Anterior cingulate cortex (tissue), 58 donors: ENCODE data around the gene NOD2.

Experiments
- DNase-seq, 58 donors: peaks; one replicate each; lab custom pipeline; 2025; lab: John Stamatoyannopoulos, UW

Gene NOD2

DNA sequence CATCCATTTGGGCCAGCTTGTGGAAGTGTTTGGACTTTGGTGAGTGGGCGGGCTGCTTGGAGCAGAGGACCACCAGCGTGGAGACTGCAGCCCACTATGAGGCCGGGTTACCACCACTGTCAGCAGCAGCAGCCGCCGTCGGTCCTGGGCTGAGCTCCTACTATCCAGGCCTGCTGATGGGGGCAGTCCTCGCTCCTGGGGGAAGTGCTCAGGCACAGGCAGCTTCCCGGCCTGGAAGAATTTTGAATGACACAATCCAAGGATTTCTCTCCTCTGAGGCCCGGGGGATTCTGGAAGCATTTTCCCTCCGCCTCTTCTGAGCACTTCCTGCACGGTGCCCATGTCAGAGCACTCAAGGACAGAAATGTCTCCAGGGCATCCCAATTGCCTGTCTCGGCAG, 5.3 kb upstream of the NOD2 start:
- no peak for DNase-seq

- no peak for DNase-seq
These were observed 4.5 kb upstream of the NOD2 start for GRCh38 chr16:50688867-50689266.

DNA sequence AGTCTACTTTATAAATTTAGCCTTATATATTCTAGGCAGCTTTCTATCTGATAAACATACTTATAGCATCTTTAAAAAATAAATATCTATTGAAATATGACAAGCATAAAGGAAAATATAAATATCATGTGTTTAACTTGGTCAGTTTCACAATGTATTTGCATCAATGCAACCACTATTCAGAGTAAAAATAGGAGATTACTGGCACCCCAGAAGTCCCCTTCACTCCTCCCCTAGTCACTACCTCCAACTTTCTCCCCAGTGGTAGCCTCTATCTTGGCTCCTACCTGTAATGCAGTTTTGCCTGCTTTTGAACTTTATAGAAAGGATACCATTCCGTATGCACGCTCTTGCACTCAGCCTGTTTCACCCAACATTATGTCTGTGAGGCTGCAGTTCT, 3.2 kb upstream of the NOD2 start:
- DNase-seq, result no peak

DNA sequence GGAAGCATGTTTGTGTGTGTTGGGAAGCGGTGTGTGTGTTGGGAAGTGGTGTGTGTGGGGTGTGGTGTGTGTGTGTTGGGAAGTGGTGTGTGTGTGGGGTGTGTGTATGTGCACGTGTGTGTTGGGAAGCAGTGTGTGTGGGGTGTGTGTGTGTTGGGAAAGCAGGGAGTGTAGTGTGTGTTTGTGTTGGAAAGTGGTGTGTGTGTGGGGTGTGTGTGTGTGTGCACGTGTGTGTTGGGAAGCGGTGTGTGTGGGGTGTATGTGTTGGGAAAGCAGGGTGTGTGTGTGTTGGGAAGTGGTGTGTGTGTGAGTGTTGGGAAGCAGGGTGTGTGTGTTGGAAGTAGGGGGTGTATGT, 785 bp upstream of the NOD2 start:
- no peak for DNase-seq

- no peak for DNase-seq
These were observed 800 bp downstream of the NOD2 start for GRCh38 chr16:50694206-50694605.

DNA sequence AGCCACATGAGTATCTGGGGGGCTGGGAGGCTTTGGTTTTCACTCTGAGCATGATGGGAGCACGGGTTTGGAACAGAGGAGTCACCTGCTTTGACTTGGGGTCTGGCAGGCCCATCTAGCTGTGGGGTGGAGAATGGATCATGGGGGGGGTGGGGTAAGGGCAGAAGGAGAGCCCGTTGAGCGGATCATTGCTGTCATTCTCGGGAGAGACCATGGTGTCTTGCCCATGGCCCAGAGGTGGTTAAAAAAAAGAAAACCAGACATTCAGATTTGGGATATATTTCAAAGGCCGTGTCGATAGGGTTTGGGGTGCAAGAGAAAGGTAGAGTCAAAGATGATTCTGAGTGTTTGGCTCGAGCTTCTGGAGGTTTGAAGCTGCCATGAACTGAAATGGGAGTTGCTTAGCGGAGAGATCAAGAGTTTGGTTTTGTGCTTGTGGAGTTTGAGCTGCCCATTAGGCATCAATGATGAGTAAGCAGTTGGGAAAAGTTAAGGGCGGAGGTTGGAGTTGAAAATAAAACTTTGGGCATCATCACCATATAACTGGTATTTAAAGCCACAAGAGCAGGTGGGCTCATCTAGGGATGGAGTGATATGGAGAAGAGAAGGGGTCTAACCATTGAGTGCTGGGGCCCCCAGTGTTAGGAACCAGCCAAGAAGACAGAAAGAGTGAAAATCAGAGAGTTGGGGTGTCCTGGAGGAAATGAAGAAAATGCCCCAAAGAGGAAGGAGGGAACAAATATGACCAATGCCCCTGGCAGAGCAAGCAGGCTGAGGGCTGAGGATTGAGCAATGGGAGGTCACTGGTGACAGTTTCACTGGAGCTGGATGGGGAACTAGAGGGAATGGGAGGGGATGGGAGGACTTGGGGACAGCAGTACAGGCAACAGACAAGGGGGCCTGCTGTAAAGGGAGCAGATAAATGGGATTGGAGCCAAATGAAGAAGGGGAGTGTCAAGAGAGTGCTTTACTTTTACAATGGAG, 1.9 kb downstream of the NOD2 start:
- DNase-seq, result peak in 2 of 58 donors; percentile 10 to 22

DNA sequence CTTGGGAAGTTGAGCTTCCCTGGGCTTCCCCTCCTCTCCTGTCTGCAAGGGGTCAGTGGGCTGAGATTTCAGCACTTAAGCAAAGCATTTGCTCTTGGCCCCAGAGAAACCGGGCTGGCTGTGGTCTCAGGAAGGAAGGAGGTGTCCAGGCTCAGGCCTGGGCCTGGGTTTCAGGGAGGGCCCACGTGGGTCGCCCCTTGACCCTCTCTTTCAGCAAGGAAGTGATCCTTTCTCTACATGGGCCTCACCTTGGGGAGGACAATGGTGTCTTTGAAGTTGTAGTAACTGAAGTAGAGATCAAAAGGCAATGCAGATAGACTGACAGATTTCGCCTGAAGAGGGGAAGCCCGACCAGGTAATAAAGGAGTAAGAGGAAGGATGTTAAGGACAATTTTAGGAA, 2.7 kb downstream of the NOD2 start:
- no peak for DNase-seq

DNA sequence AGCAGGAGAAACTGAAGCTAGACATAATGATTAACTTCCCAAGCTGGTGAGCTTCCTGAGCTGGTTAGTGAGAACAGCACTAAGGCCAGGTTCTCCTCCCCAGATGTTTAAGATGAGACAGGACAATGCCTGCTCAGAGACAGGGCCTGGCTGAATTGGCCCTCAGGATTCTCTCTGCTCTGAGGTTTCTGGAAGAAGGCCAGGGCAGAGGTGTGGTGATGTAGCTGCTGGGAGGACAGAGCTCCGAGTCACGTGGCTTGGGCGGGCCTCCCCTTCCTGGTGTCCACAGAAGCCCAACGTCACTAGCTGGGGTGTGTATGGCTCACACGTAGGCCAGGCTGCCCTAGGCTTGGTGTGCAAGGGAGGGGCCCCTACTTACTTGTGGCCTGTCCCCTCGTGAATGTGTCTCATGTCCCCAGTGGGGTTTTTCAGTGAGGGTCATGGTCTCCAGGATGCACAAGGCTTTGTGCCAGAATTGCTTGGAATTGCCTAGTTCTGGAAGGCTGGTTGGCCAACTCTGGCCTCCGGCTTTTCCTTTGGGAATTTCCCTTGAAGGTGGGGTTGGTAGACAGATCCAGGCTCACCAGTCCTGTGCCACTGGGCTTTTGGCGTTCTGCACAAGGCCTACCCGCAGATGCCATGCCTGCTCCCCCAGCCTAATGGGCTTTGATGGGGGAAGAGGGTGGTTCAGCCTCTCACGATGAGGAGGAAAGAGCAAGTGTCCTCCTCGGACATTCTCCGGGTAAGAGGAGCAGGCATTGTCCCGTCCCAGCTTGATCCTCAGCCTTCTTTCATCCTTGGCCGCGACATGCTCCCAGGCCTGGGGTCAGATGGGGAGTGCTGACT, 3.4 kb downstream of the NOD2 start:
- DNase-seq, result peak in 1 of 58 donors; percentile 27

GRCh38 chr16:50697421-50697715, 4.0 kb downstream of the NOD2 start:
- DNase-seq, result no peak

DNA sequence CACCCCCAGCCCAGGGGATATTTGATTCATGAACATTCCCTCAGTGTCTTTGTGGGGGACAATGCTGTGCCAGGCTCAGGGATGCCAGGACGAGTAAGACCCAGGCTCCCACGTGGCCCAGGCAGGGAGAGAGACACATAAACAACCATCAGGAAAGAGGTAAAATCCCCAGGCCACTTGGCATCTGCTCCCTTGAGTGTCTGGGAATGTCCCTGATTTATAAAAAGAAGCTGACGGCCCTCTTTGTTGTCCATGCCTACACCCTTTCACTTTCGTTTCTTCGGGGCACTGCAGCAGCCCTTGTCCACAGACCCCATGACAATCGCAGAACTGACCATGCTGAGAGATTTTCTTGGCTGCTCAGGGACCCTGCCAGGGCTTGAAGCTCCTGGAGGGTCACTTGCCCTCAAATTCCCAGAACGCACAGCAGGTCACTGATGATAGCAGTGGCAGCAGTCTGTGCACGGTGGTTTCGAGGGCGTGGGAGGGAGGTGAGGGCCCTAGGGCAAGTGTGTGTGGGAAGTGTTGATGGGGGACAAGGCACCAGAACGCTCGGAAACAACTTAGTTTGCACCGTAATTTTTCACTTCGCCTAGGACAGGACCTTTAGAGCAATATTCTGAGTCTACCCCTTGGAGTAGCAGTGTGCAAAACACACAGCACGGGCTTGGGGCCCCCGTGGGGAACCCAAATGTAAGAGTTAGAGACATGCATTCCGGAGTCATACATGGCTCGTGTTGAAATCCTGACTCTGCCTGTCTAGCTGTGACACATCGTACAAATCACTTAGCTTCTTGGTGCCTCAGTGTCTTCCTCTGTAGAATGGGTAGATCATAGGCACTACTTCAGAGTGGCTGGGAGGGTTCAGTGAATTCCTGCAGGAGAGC, 4.7 kb downstream of the NOD2 start:
- DNase-seq, result peak in 8 of 58 donors; percentile 11 to 42 (median 30)

DNA sequence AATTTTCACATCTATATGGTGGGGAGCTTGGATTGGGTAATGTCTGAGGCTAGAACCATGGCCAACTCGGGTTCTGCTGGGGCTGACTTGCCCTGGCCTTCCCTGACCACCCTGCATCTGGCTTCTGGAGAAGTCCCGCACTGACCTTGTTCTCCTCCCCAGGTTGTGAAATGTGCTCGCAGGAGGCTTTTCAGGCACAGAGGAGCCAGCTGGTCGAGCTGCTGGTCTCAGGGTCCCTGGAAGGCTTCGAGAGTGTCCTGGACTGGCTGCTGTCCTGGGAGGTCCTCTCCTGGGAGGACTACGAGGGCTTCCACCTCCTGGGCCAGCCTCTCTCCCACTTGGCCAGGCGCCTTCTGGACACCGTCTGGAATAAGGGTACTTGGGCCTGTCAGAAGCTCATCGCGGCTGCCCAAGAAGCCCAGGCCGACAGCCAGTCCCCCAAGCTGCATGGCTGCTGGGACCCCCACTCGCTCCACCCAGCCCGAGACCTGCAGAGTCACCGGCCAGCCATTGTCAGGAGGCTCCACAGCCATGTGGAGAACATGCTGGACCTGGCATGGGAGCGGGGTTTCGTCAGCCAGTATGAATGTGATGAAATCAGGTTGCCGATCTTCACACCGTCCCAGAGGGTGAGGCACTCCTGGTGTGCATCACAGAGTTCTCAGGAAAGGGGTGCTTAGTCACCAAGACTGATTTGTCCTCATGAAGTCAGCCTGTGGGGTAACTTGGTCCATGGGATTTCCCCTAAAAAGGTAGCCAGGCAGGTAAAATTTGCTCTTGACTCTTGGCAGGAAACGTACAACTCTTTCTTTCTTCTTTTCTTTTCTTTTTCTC, 6.1 kb downstream of the NOD2 start:
- DNase-seq, result no peak

- DNase-seq, result peak in 11 of 58 donors; percentile 15 to 45 (median 29)
These were observed 9.3 kb downstream of the NOD2 start for GRCh38 chr16:50702725-50703124.

GRCh38 chr16:50704245-50704644, 10.8 kb downstream of the NOD2 start:
- DNase-seq, result no peak

DNA sequence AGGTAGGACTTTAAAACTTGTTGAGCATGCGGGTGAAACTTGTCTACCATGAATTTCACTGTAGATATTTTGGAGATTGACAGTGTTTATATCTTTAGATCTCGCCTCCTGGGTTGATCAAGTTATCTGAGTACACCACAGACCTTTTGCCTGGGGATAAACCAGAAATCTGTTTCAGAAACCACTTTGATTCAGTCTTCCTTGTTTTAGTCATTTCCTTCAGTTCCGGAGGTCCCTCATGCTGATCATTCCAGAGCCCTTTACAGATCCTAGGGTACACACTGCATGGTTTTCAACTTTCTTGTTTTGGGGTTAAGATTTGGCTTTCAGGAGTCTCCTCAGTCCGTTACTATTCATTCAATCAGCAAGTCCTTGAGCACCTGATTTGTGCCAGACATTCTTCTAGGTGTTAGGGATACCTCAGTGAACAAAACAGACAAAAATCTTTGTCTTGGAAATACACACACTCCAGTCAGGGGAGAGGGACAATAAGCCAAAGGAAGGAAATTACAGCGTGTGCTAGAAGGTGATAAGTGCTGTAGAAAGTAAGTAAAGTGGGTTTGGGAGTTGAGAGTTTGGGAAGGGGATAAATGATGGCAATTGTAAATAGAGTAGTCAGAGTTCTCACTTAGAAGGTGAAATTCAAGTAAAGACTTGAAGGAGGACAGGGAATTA, 12.2 kb downstream of the NOD2 start:
- DNase-seq, result no peak

DNA sequence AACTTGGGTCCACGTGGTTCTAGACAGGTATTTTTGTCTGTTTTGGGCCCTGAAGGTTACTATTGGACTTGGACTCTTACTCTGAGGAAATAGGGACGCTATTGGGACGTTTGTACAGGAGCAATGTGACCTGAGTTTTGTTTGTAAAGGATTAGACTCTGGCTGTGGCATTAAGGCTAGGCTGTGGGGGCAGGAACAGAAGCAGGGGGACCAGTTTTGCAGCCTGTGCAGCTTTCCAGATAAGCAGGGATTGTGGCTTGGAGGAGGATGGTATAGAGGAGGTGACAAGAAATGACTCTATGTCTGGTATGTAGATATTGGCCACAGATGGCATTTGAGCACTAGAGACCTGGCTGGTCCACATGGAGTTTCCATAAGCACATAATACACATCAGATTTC, 12.8 kb downstream of the NOD2 start:
- no peak for DNase-seq

- DNase-seq, result no peak
These were observed 15.1 kb downstream of the NOD2 start for GRCh38 chr16:50708373-50709060.

GRCh38 chr16:50709061-50709684, 15.8 kb downstream of the NOD2 start:
- peak in 3 of 58 donors; percentile 4 to 23 (median 14) for DNase-seq

- DNase-seq, result no peak
These were observed 16.6 kb downstream of the NOD2 start for GRCh38 chr16:50709980-50710379.
